SU-DHL-6 (cell line): ENCODE data around the gene DPM3.

Source experiments
- H2AFZ ChIP-seq: fragments of 200-600 bp; sonication (generic); 2 replicates; pipeline ENCODE4 v1.6.1; 2014; ENCODE audit warnings: low read depth, mild to moderate bottlenecking, moderate library complexity, mixed read lengths, antibody characterized with exemption, low read length; ENCODE audit not compliant: severe bottlenecking
- H3F3A ChIP-seq: fragments of 200-600 bp; shearing (Covaris generic); 2 replicates; pipeline ENCODE4 v1.6.0; 2016; ENCODE audit warnings: antibody characterized with exemption, mild to moderate bottlenecking; ENCODE audit not compliant: insufficient read depth
- H3K27ac ChIP-seq: fragments of 200-600 bp; sonication (generic); 2 replicates; pipeline ENCODE4 v1.5.1; 2016; ENCODE audit warnings: low read depth, mild to moderate bottlenecking, low read length, moderate library complexity, mixed read lengths
- H3K27me3 ChIP-seq: fragments of 200-600 bp; sonication (generic), shearing (Covaris generic); 2 replicates; pipeline ENCODE4 v1.6.0; 2014; ENCODE audit warnings: mild to moderate bottlenecking, low read length
- H3K36me3 ChIP-seq: fragments of 200-600 bp; sonication (generic); 2 replicates; pipeline ENCODE4 v1.6.1; 2014; ENCODE audit warnings: mild to moderate bottlenecking, low read length, mixed read lengths
- H3K4me2 ChIP-seq: fragments of 300-600, 200-600 bp; shearing (Covaris generic), sonication (generic); 2 replicates; pipeline ENCODE4 v1.6.0; 2014; ENCODE audit warnings: low read length, low read depth, mild to moderate bottlenecking; ENCODE audit not compliant: poor library complexity, severe bottlenecking
- H3K4me3 ChIP-seq: fragments of 200-600 bp; sonication (generic); 2 replicates; pipeline ENCODE4 v1.5.1; 2014; ENCODE audit warnings: antibody characterized with exemption, low read length, mild to moderate bottlenecking, mixed read lengths; ENCODE audit not compliant: insufficient read depth, poor library complexity, severe bottlenecking
- H3K79me2 ChIP-seq: fragments of 200-600 bp; sonication (generic); 2 replicates; pipeline ENCODE4 v1.6.1; 2014; ENCODE audit warnings: mild to moderate bottlenecking, low read length, moderate library complexity; ENCODE audit not compliant: insufficient read depth
- H3K9ac ChIP-seq: fragments of 200-600 bp; sonication (generic); 2 replicates; pipeline ENCODE4 v1.7.0; 2014; ENCODE audit warnings: mild to moderate bottlenecking, low read length
- H3K9me2 ChIP-seq: fragments of 200-600 bp; sonication (generic); replicated peaks from 2 replicates; pipeline ENCODE4 v1.6.1; 2014; ENCODE audit warnings: low read length; ENCODE audit not compliant: insufficient read depth
- H3K9me3 ChIP-seq: fragments of 200-600 bp; sonication (generic); 2 replicates; pipeline ENCODE4 v1.6.1; 2014; ENCODE audit warnings: low read length, mixed read lengths; ENCODE audit not compliant: insufficient read depth
- H4K20me1 ChIP-seq: fragments of 200-600 bp; sonication (generic); 2 replicates; pipeline ENCODE4 v1.6.1; 2014; ENCODE audit warnings: low read depth, mild to moderate bottlenecking, antibody characterized with exemption, low read length, moderate library complexity, mixed read lengths
- CTCF ChIP-seq: fragments of 200-600 bp; sonication (generic); IDR thresholded peaks from one replicate; pipeline ENCODE4 v1.5.1; 2017; ENCODE audit warnings: antibody characterized with exemption, mild to moderate bottlenecking, low read length, moderate library complexity; ENCODE audit not compliant: insufficient read depth, poor library complexity, severe bottlenecking
- EZH2phosphoT487 ChIP-seq: fragments of 200-600 bp; sonication (generic), shearing (Covaris generic); conservative IDR thresholded peaks from 2 replicates; pipeline ENCODE4 v1.6.1; 2018; ENCODE audit warnings: mild to moderate bottlenecking, antibody characterized with exemption, low read length, moderate library complexity, mixed read lengths

Gene DPM3

GRCh38 chr1:155172732-155173477, 32.6 kb upstream of the DPM3 start, which contains the start of gene KRTCAP2:
KRTCAP2 (minus strand) TSS chr1:155173304; CDS start chr1:155173224, 80 bp downstream.
- no peaks in the 10 kb centered on the region for H3K36me3 ChIP-seq
- H3K4me3 ChIP-seq = peak within 1 kb of the TSS; percentile 95
- no peaks in the 10 kb centered on the region for H3K9me3 ChIP-seq
- H3K27me3 ChIP-seq = no peaks in the 10 kb centered on the region
- H4K20me1 ChIP-seq = no peaks in the 10 kb centered on the region
- H3K27ac ChIP-seq = peak within 1 kb of the TSS; percentile 76
- TF ChIP-seq CTCF = peak; percentile 90
- TF ChIP-seq EZH2phosphoT487 = no peak
- H2AFZ ChIP-seq = peak within 1 kb of the TSS; percentile 82
- peaks cover 14% of the 10 kb centered on the region for H3K79me2 ChIP-seq
- H3K4me2 ChIP-seq = peak within 1 kb of the TSS; percentile 73
- no peaks in the 10 kb centered on the region for H3K9me2 ChIP-seq
- peak within 1 kb of the TSS; percentile 98 for H3K9ac ChIP-seq
- peaks cover 7% of the 10 kb centered on the region for H3F3A ChIP-seq

GRCh38 chr1:155171836-155172731, 31.8 kb upstream of the DPM3 start:
- H3K27me3 ChIP-seq = no peaks in the 10 kb centered on the region

GRCh38 chr1:155170806-155171205, 30.5 kb upstream of the DPM3 start:
- peaks cover 14% of the 10 kb centered on the region for H3K79me2 ChIP-seq
- H3K27ac ChIP-seq = no peak overlapping the region
- no peaks in the 10 kb centered on the region for H3K36me3 ChIP-seq
- no peak overlapping the region for H2AFZ ChIP-seq
- H3K4me3 ChIP-seq = no peak overlapping the region
- H3F3A ChIP-seq = no peaks in the 10 kb centered on the region; the same call in none of the 2 replicates
- H3K9ac ChIP-seq = no peak overlapping the region
- H3K9me2 ChIP-seq = no peaks in the 10 kb centered on the region
- H3K9me3 ChIP-seq = no peaks in the 10 kb centered on the region
- H3K27me3 ChIP-seq = no peaks in the 10 kb centered on the region
- TF ChIP-seq EZH2phosphoT487 (no peak), CTCF (no peak)
- H4K20me1 ChIP-seq = no peaks in the 10 kb centered on the region
- no peak overlapping the region for H3K4me2 ChIP-seq

More at GRCh38 chr1:155171836-155172731, 31.8 kb upstream of the DPM3 start:
- H3K9me2 ChIP-seq = no peaks in the 10 kb centered on the region
- no peaks in the 10 kb centered on the region for H4K20me1 ChIP-seq
- peak overlapping the region; percentile 95 for H3K4me3 ChIP-seq
- H3K27ac ChIP-seq = peak overlapping the region; percentile 76
- H2AFZ ChIP-seq = peak overlapping the region; percentile 82
- H3K9ac ChIP-seq = peak overlapping the region; percentile 98
- TF ChIP-seq EZH2phosphoT487 = no peak
- no peak for TF ChIP-seq CTCF
- H3K9me3 ChIP-seq = no peaks in the 10 kb centered on the region
- H3K36me3 ChIP-seq = no peaks in the 10 kb centered on the region
- H3F3A ChIP-seq = peaks cover 7% of the 10 kb centered on the region
- H3K4me2 ChIP-seq = peak overlapping the region; percentile 73
- H3K79me2 ChIP-seq = peaks cover 14% of the 10 kb centered on the region
